OCI-LY3 (cell line): ENCODE measurements around the gene VHLL.
A peak's percentile ranks its signal among the peaks of the same experiment; 100 is the strongest.

Experiments used
- H2AFZ ChIP-seq: fragments of 200-600, 300-600 bp; shearing (Covaris generic); 2 replicates; pipeline ENCODE4 v1.6.0; 2014; ENCODE audit warnings: antibody characterized with exemption, low read depth, low read length
- H3K27ac ChIP-seq: fragments of 200-600, 300-600 bp; sonication (generic); 2 replicates; pipeline ENCODE4 v1.5.1; 2014; ENCODE audit warnings: mild to moderate bottlenecking, low read length, moderate library complexity, mixed read lengths
- H3K27me3 ChIP-seq: fragments of 200-600, 300-600 bp; sonication (generic); 2 replicates; pipeline ENCODE4 v1.6.1; 2014; ENCODE audit warnings: low read depth, low read length, mixed read lengths
- H3K36me3 ChIP-seq: fragments of 200-600, 300-600 bp; sonication (generic); replicated peaks from 2 replicates; pipeline ENCODE3; 2014; ENCODE audit warnings: low read depth, low read length, mixed read lengths
- H3K4me1 ChIP-seq: fragments of 300-600, 200-600 bp; sonication (generic); 2 replicates; pipeline ENCODE4 v1.6.1; 2014; ENCODE audit warnings: low read length, mixed read lengths
- H3K4me2 ChIP-seq: fragments of 200-600, 300-600 bp; sonication (generic); 2 replicates; pipeline ENCODE4 v1.6.1; 2014; ENCODE audit warnings: low read length, mixed read lengths
- H3K4me3 ChIP-seq: fragments of 300-600, 200-600 bp; sonication (generic); 2 replicates; pipeline ENCODE4 v1.5.1; 2014; ENCODE audit warnings: antibody characterized with exemption, mild to moderate bottlenecking, low read length, moderate library complexity
- H3K79me2 ChIP-seq: fragments of 300-600, 200-600 bp; shearing (Covaris generic); 2 replicates; pipeline ENCODE4 v1.6.1; 2014; ENCODE audit warnings: mild to moderate bottlenecking, low read length, mixed read lengths
- H3K9ac ChIP-seq: fragments of 300-600, 200-600 bp; shearing (Covaris generic); 2 replicates; pipeline ENCODE4 v1.6.0; 2014; ENCODE audit warnings: mild to moderate bottlenecking, low read length, moderate library complexity
- H3K9me3 ChIP-seq: fragments of 200-600, 300-600 bp; shearing (Covaris generic); 2 replicates; pipeline ENCODE4 v1.6.1; 2014; ENCODE audit warnings: low read length, mixed read lengths; ENCODE audit not compliant: insufficient read depth
- H4K20me1 ChIP-seq: fragments of 200-600, 300-600 bp; sonication (generic); 2 replicates; pipeline ENCODE4 v1.6.1; 2016; ENCODE audit warnings: low read length, mixed read lengths; ENCODE audit not compliant: insufficient read depth
- EZH2phosphoT487 ChIP-seq: fragments of 200-600 bp; shearing (Covaris generic); IDR thresholded peaks from 2 replicates; pipeline ENCODE4 v1.6.1; 2018; ENCODE audit warnings: antibody characterized with exemption, mixed run types, low read depth
- TF ChIP-seq, protein P1 (sequence below): fragments of 200-600, 300-600 bp; sonication (generic); IDR thresholded peaks from 2 replicates; pipeline ENCODE4 v1.5.1; 2014; ENCODE audit warnings: antibody characterized with exemption, low read length, low read depth

VHLL gene

DNA sequence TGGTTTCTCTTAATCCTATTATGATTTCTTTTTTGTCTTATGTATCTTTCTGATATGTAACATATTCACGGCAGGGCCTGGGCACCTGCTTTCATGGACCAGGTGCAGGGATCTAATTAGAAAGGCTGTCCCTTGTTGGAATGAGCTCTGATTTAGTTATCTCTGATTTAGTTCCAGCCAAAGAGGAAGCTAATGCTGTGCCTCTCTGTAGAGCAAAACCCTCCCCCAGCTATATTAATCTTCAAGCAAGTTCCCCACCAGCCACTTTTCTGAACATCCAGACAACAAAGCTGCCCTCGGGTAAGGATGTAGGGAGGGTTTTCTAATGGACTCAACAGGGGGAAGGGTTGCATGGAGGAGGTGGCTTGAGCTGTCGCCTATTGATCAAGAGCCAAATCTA, 45.3 kb upstream of the VHLL start:
- H2AFZ ChIP-seq, result no peak overlapping the region
- TF ChIP-seq, protein P1, sequence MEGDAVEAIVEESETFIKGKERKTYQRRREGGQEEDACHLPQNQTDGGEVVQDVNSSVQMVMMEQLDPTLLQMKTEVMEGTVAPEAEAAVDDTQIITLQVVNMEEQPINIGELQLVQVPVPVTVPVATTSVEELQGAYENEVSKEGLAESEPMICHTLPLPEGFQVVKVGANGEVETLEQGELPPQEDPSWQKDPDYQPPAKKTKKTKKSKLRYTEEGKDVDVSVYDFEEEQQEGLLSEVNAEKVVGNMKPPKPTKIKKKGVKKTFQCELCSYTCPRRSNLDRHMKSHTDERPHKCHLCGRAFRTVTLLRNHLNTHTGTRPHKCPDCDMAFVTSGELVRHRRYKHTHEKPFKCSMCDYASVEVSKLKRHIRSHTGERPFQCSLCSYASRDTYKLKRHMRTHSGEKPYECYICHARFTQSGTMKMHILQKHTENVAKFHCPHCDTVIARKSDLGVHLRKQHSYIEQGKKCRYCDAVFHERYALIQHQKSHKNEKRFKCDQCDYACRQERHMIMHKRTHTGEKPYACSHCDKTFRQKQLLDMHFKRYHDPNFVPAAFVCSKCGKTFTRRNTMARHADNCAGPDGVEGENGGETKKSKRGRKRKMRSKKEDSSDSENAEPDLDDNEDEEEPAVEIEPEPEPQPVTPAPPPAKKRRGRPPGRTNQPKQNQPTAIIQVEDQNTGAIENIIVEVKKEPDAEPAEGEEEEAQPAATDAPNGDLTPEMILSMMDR, result no peak
- no peak for TF ChIP-seq EZH2phosphoT487
- no peaks in the 10 kb centered on the region for H4K20me1 ChIP-seq
- no peak overlapping the region for H3K27ac ChIP-seq
- no peaks in the 10 kb centered on the region for H3K79me2 ChIP-seq
- no peak overlapping the region for H3K4me3 ChIP-seq
- H3K9ac ChIP-seq, result no peak overlapping the region
- no peaks in the 10 kb centered on the region for H3K9me3 ChIP-seq
- peaks cover under 1% of the 10 kb centered on the region for H3K4me1 ChIP-seq
- no peaks in the 10 kb centered on the region for H3K36me3 ChIP-seq
- no peak overlapping the region for H3K4me2 ChIP-seq
- peaks cover 15% of the 10 kb centered on the region; the same call in 1 of the 2 replicates for H3K27me3 ChIP-seq

DNA sequence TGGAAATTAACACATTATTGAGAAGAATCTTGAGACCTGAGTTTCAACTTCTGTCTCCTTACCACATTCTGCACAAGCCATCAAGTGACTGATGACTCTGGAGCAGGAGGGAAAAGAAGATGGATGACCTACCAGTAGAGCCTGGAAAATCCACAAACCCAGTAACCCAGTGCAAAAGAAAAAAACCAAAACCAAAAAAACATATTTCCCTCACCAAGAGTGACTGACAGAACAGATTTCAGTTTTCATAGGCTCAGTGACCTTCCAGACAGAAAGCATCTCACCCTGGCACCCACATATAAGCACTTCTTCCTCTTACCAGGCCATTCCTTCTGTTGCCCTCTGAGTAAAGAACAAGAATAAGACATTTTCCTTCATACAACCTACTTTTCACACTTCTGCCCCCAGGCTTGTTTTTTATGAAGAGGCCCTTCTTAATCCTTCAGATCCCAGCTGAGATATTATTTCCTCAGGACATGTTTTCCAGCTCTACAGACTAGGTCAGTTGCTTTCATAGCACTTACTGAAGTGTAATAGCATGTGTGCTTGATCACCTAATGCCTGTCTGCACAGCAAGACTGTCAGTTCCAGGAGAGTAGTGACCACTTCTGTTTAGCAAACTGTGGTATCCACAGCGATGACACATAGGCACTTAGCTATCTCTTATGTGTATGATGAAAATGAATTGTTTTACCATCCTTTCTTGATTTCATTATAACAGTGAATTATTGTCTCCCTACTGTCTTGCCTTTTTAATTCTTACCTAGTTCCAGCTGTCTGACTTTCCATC, 43.3 kb upstream of the VHLL start:
- H3K27ac ChIP-seq, result no peak overlapping the region

DNA sequence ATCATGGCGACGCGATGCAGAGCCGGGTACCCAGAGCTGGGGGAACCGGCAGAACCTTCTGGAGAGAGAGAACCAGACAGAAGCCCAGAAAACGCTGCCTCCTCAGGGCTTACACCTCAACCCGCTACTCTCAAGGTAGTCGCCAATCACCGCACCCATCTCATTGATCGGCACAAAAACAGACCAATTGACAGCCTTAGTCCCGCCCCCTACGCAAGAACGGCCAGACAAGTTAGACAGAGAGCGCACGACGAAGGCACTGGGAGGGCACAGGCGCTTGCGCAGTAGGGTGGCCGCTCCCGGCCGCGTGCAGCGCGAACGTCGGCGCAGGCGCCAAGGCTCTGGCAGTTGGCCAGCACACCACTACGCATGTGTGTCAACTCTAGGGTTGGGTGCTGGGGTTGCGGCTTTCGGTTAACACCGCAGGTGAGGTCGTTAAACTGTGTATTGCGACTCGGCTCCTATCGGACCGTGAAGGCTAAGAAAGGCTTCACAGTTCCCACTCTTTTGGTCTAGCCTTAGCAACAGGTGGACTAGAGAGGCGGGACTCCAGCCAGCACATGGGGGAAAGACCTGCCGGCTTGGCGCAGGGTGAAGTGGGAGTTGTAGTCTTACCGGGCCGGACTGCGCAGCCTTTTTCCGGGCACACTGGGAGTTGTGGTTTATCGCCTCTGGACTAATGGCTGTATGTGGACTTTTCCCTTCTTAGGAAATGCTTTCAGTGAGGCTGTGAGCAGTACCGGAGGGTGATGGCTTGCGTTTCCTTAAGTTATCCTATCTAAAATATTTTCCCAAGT, 39.3 kb upstream of the VHLL start, which contains the start of the genes CCT3 and TSACC:
Gene CCT3 (minus strand): TSS at position 113 of the 797 bp plus-strand sequence. CDS start 108 bp downstream, at position 5.
Gene TSACC (plus strand): TSS at position 347 of the 797 bp plus-strand sequence. CDS start 1,232 bp downstream, outside the sequence.
- H3K79me2 ChIP-seq, result peaks cover 50% of the 10 kb centered on the region
- H3K27ac ChIP-seq, result peak within 1 kb of the TSS; percentile 81
- H2AFZ ChIP-seq, result peak within 1 kb of the TSS; percentile 65
- peaks cover 32% of the 10 kb centered on the region for H3K36me3 ChIP-seq
- peak within 1 kb of the TSS; percentile 84 for H3K4me3 ChIP-seq
- H3K4me2 ChIP-seq, result peak within 1 kb of the TSS; percentile 70
- H3K9ac ChIP-seq, result peak within 1 kb of the TSS; percentile 81
- peaks cover 13% of the 10 kb centered on the region for H3K4me1 ChIP-seq
- H3K27me3 ChIP-seq, result no peaks in the 10 kb centered on the region
- TF ChIP-seq, protein P1, result no peak
- no peak for TF ChIP-seq EZH2phosphoT487
- no peaks in the 10 kb centered on the region for H3K9me3 ChIP-seq
- peaks cover 19% of the 10 kb centered on the region; the same call in 1 of the 2 replicates for H4K20me1 ChIP-seq

More for the DNA sequence above, 43.3 kb upstream of the VHLL start:
- H2AFZ ChIP-seq, result no peak overlapping the region
- H3K4me2 ChIP-seq, result no peak overlapping the region
- H4K20me1 ChIP-seq, result no peaks in the 10 kb centered on the region
- peaks cover 15% of the 10 kb centered on the region; the same call in 1 of the 2 replicates for H3K27me3 ChIP-seq
- TF ChIP-seq, protein P1, result no peak
- TF ChIP-seq EZH2phosphoT487, result no peak
- H3K9me3 ChIP-seq, result no peaks in the 10 kb centered on the region
- H3K9ac ChIP-seq, result no peak overlapping the region
- no peak overlapping the region for H3K4me3 ChIP-seq
- peaks cover 10% of the 10 kb centered on the region for H3K79me2 ChIP-seq
- H3K4me1 ChIP-seq, result peaks cover 4% of the 10 kb centered on the region
- H3K36me3 ChIP-seq, result no peaks in the 10 kb centered on the region

DNA sequence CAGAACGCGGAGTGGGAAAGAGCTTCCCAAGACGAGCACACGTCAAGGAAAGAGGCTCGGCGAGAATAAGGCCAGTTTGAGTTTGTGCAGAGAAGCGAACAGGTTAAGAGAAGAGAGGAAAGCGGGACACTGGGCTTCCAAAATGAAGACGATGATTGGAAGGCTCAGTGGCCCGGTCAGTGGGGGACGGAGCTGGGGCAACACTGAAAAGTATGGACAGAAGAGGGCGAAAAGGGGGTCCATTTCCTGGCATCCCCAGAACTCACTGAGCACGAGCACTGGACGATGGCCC, 38.7 kb upstream of the VHLL start:
- Histone ChIP-seq H3K4me1 (peaks cover 13% of the 10 kb centered on the region), H3K4me3 (peak overlapping the region; percentile 84), H4K20me1 (peaks cover 19% of the 10 kb centered on the region; the same call in 1 of the 2 replicates), H3K79me2 (peaks cover 54% of the 10 kb centered on the region), H3K36me3 (peaks cover 35% of the 10 kb centered on the region), H3K27me3 (no peaks in the 10 kb centered on the region), H3K4me2 (peak overlapping the region; percentile 70), H2AFZ (no peak overlapping the region), H3K27ac (peak overlapping the region; percentile 56), H3K9ac (peak overlapping the region; percentile 81), H3K9me3 (no peaks in the 10 kb centered on the region)
- no peak for TF ChIP-seq EZH2phosphoT487
- TF ChIP-seq, protein P1, result no peak
